Measurements from ENCODE around the gene UBR1.

UBR1 gene

DNA sequence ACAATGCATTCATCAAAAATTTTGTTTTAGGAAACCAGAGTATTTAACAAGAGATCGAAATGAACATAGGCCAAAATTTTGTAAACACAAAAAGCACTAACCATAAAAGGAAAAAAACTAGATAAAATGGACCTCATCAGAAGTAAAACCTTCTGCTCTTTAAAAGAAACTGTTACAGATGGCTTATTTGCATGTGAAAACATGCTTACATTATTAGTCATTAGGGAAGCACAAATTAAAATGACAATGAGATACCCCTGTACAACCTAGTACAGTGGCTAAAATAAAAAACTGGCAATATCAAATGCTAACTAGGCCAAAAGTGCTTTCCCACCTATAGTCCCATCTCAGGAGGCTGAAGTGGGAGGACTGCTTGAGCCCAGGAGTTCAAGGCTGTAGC lies 19.3 kb downstream of the UBR1 start:
- H3K4me3 ChIP-seq (ENCODE audit: insufficient read depth, low read length, poor library complexity, severe bottlenecking), result no peak overlapping the region
- H3K9me3 ChIP-seq (ENCODE audit: insufficient read depth, low read length), result no peaks in the 10 kb centered on the region
- TF ChIP-seq EZH2phosphoT487 (conservative IDR thresholded peaks at IDR 0.05; ENCODE audit: low read length), result no peak
- TF ChIP-seq, protein P1, sequence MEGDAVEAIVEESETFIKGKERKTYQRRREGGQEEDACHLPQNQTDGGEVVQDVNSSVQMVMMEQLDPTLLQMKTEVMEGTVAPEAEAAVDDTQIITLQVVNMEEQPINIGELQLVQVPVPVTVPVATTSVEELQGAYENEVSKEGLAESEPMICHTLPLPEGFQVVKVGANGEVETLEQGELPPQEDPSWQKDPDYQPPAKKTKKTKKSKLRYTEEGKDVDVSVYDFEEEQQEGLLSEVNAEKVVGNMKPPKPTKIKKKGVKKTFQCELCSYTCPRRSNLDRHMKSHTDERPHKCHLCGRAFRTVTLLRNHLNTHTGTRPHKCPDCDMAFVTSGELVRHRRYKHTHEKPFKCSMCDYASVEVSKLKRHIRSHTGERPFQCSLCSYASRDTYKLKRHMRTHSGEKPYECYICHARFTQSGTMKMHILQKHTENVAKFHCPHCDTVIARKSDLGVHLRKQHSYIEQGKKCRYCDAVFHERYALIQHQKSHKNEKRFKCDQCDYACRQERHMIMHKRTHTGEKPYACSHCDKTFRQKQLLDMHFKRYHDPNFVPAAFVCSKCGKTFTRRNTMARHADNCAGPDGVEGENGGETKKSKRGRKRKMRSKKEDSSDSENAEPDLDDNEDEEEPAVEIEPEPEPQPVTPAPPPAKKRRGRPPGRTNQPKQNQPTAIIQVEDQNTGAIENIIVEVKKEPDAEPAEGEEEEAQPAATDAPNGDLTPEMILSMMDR (IDR thresholded peaks at IDR 0.05; ENCODE audit: insufficient read depth, low read length, poor library complexity, severe bottlenecking), result no peak
- H3K36me3 ChIP-seq (ENCODE audit: low read length), result peaks cover 29% of the 10 kb centered on the region; the same call in 1 of the 2 replicates
- no peaks in the 10 kb centered on the region for H3F3A ChIP-seq (ENCODE audit: insufficient read depth)
- no peak overlapping the region for H3K9ac ChIP-seq (ENCODE audit: low read length)
- H2AFZ ChIP-seq (ENCODE audit: low read depth, low read length, severe bottlenecking), result no peak overlapping the region
- no peaks in the 10 kb centered on the region for H3K9me2 ChIP-seq (replicated peaks; ENCODE audit: insufficient read depth, low read length)
- peaks cover 49% of the 10 kb centered on the region; the same call in 1 of the 2 replicates for H3K79me2 ChIP-seq (ENCODE audit: insufficient read depth, low read length)
- no peaks in the 10 kb centered on the region for H4K20me1 ChIP-seq (ENCODE audit: low read depth, low read length)
- no peak overlapping the region for H3K4me2 ChIP-seq (ENCODE audit: low read depth, low read length, poor library complexity, severe bottlenecking)
- no peak overlapping the region for H3K27ac ChIP-seq (ENCODE audit: low read depth, low read length)
- no peaks in the 10 kb centered on the region for H3K27me3 ChIP-seq (ENCODE audit: low read length)

DNA sequence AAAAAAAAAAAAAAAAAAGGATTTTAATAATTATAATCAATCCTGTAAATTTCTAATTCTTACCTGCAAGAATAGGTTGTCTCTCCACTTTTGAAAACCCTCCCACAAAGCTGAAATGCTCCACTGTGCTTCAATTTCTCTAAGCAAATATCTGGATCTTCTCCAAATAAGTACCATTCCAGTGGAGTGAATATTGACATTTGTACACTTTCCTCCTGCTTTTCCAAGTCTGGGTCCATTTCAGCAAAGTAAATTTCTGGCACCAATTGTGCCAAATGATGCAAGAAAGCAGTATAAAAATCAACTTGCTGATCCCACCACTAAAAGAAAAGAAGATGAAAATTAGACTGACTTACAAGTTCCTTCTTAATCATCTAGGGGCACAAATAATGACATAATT lies 19.9 kb downstream of the UBR1 start:
- no peak for TF ChIP-seq EZH2phosphoT487 (conservative IDR thresholded peaks at IDR 0.05; ENCODE audit: low read length)
- TF ChIP-seq, protein P1 (IDR thresholded peaks at IDR 0.05; ENCODE audit: insufficient read depth, low read length, poor library complexity, severe bottlenecking), result no peak
- Histone ChIP-seq H3K9ac (ENCODE audit: low read length) (no peak overlapping the region), H2AFZ (ENCODE audit: low read depth, low read length, severe bottlenecking) (no peak overlapping the region), H4K20me1 (ENCODE audit: low read depth, low read length) (no peaks in the 10 kb centered on the region), H3K79me2 (ENCODE audit: insufficient read depth, low read length) (peaks cover 43% of the 10 kb centered on the region; the same call in 1 of the 2 replicates), H3F3A (ENCODE audit: insufficient read depth) (no peaks in the 10 kb centered on the region), H3K9me3 (ENCODE audit: insufficient read depth, low read length) (no peaks in the 10 kb centered on the region), H3K4me2 (ENCODE audit: low read depth, low read length, poor library complexity, severe bottlenecking) (no peak overlapping the region), H3K36me3 (ENCODE audit: low read length) (peaks cover 27% of the 10 kb centered on the region; the same call in 1 of the 2 replicates), H3K4me3 (ENCODE audit: insufficient read depth, low read length, poor library complexity, severe bottlenecking) (no peak overlapping the region), H3K27me3 (ENCODE audit: low read length) (no peaks in the 10 kb centered on the region), H3K27ac (ENCODE audit: low read depth, low read length) (no peak overlapping the region), H3K9me2 (replicated peaks; ENCODE audit: insufficient read depth, low read length) (no peaks in the 10 kb centered on the region)

DNA sequence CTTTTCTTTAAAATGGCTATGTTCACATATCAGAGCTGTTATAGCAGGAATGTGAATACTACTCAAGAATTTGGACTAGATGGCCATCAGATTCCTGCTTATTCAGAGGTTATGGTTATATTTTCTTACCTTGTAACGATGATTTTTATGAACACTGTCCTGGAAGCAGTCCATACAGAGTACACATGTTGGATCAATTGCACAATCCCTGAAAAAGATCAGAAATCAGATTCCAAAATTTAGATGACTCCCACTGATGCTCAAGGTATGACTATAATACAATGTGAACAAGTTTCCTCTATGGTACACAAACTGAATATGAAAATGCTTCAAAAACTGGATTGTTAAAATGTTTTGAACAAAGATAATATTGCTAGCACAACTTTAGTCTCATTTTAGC lies 23.3 kb downstream of the UBR1 start:
- Histone ChIP-seq H3K9me3 (ENCODE audit: insufficient read depth, low read length) (no peaks in the 10 kb centered on the region), H3K9ac (ENCODE audit: low read length) (no peak overlapping the region), H3F3A (ENCODE audit: insufficient read depth) (0 out of 2 replicates have a peak, but pooled peaks cover 3% of the 10 kb centered on the region), H4K20me1 (ENCODE audit: low read depth, low read length) (no peaks in the 10 kb centered on the region), H3K4me3 (ENCODE audit: insufficient read depth, low read length, poor library complexity, severe bottlenecking) (no peak overlapping the region), H2AFZ (ENCODE audit: low read depth, low read length, severe bottlenecking) (no peak overlapping the region), H3K4me2 (ENCODE audit: low read depth, low read length, poor library complexity, severe bottlenecking) (no peak overlapping the region), H3K27ac (ENCODE audit: low read depth, low read length) (no peak overlapping the region), H3K79me2 (ENCODE audit: insufficient read depth, low read length) (peaks cover 18% of the 10 kb centered on the region; the same call in 1 of the 2 replicates), H3K9me2 (replicated peaks; ENCODE audit: insufficient read depth, low read length) (no peaks in the 10 kb centered on the region), H3K27me3 (ENCODE audit: low read length) (no peaks in the 10 kb centered on the region), H3K36me3 (ENCODE audit: low read length) (peaks cover 23% of the 10 kb centered on the region; the same call in 1 of the 2 replicates)
- TF ChIP-seq EZH2phosphoT487 (conservative IDR thresholded peaks at IDR 0.05; ENCODE audit: low read length), result no peak
- TF ChIP-seq, protein P1 (IDR thresholded peaks at IDR 0.05; ENCODE audit: insufficient read depth, low read length, poor library complexity, severe bottlenecking), result no peak

Data from SU-DHL-6 (cell line).